HG03066 (cell line): ENCODE data around the gene TXNRD1.
"Not testable (repeated sequence)": the region's sequence is repeated elsewhere in the genome, so short reads cannot be mapped to it uniquely, and the experiment has no call there.

ENCODE experiments used
- ATAC-seq: cut with Tn5 transposase; IDR thresholded peaks from one replicate; pipeline ENCODE4 v1.9.1; 2021; ENCODE audit warnings: low read depth; ENCODE audit not compliant: unreplicated experiment

The TXNRD1 gene

DNA sequence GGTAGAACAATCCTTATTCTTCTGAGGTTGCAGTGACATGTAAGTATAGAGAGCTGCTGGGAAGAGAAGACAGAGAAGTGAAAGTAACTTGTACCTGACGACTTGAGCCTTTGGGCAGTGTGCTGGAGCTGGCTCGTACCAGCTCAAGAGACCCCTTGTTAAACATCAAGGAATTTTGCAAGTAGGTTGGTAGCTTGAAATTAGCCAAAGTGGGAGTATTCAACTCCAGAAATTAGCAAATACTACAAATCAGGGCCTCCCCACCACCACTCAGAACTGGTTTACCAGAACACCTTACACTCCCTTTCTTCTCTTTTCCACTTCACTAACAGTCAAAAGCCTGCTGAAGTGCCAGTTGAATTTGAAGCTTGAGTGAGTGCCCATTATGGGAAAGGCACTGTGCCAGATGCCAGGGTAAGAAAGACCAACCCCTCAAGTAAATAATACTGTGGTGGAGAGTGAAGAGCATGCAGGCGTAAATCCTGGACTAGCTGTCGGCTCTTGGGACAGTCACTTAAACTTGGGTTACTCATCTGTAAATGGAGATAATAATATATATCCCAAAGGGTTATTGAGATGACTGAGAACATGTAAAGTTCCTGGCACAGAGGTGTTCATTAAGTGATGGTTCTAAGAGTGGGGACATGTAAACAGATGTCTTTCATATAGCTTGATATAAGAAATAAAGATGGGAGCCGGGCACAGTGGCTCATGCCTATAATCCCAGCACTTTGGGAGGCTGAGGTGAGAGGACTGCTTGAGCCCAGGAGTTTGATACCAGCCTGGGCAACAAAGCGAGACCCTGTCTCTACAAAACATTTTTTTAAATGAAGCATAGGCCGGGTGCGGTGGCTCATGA lies 60.9 kb downstream of the TXNRD1 start:
- ATAC-seq: peak; percentile 72

DNA sequence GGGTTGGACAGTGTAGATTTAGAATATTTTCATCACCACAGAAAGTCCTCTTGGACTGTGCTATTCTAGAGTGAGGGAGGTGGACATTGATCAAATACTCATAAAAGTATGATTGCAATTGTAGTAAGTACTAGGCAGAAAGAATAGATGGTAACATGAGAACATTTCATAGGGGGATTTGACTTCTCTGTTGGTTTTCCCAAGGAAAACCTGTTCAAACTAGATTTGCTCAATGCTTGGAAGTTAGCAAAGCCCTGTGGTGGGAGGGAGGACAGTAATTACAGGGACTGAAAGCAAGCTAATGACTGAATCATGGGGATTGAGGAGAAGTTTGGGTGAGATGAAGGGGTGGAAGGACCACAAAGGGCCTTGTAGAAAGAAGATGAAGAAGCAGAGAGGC lies 63.6 kb downstream of the TXNRD1 start:
- ATAC-seq: no peak

- no peak for ATAC-seq
These were observed 64.5 kb downstream of the TXNRD1 start for GRCh38 chr12:104280111-104280510.

- ATAC-seq: no peak
These were observed 65.3 kb downstream of the TXNRD1 start for GRCh38 chr12:104280717-104281458.

GRCh38 chr12:104281636-104282035 lies 66.1 kb downstream of the TXNRD1 start:
- ATAC-seq: no peak

- ATAC-seq: no peak
These were observed 66.5 kb downstream of the TXNRD1 start for GRCh38 chr12:104282109-104282508.

DNA sequence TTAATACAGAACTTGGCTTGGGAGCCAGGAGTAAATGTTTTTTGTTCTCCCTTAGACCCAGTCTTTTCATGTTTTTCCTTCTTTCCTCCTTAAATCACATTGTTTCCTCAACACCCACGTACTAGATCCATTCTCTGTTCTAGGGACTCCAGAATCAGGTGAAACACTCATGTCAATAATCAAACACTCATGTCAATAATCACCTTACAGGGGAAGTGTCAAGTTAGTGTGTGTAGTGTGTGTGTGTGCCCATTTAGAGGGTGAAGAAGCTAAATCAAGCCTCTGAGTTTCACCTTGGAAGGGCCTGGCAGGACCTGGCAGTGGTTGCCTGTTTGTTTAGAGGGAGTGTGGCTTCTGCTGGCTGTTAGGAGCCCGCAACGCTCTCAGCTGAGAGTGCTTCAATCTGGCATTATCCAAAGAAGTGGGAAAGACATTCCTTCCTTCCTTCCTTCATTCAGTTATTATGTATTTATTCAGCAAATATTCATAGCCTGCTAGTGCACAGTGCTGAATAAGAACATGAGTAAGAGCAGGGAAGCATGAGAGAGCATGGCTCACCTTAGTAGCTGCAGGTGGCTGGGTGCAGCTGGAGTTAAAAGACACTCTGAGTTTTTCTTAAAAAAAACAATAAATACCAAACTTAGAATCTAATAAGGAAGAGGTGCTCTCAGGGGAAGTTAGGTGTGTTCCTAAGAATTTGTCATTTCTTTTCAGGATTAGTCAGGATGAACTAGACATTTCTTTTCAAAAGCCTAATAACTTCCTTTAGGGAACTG lies 70.3 kb downstream of the TXNRD1 start:
- ATAC-seq: no peak

DNA sequence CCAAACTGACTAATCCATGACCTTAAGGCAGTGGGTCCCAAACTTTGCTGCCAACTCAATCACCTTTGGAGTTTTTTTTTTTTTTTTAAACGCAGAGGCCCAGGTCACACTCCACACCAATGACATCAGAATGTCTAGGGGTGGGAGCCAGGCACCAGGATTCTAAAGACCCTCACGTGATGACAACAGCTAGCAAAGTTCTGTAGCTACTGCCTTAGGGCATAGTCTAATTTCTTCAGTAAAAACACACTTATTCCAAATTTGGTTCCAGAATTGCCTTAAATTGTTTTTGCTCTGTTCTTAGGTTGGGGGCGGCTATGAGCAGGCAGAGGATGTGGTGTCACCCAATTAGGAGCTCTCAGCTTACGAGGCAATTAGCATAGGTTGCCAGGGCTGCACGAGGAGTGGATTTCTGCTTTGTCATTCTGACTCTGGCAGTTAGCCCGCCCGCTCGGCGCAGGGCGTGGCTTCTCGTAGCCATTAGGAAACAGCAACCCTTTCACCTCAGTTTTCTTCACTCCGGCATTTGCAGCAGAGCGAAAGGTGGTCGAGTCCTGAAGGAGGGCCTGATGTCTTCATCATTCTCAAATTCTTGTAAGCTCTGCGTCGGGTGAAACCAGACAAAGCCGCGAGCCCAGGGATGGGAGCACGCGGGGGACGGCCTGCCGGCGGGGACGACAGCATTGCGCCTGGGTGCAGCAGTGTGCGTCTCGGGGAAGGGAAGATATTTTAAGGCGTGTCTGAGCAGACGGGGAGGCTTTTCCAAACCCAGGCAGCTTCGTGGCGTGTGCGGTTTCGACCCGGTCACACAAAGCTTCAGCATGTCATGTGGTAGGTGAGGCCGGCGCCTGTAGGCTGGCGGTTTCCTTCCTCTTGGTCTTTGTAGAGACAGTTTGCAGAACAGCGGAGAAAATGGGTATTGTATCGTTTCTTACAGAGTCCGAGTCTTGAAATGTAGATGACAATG lies 71.2 kb downstream of the TXNRD1 start:
- ATAC-seq: peak; percentile 83

GRCh38 chr12:104288635-104289274 lies 73.2 kb downstream of the TXNRD1 start:
- ATAC-seq: peak; percentile 47

GRCh38 chr12:104290320-104290719 lies 74.7 kb downstream of the TXNRD1 start:
- no peak for ATAC-seq

- ATAC-seq: no peak
These were observed 75.3 kb downstream of the TXNRD1 start for GRCh38 chr12:104290855-104291254.

- no peak for ATAC-seq
These were observed 76.4 kb downstream of the TXNRD1 start for GRCh38 chr12:104291867-104292524.

DNA sequence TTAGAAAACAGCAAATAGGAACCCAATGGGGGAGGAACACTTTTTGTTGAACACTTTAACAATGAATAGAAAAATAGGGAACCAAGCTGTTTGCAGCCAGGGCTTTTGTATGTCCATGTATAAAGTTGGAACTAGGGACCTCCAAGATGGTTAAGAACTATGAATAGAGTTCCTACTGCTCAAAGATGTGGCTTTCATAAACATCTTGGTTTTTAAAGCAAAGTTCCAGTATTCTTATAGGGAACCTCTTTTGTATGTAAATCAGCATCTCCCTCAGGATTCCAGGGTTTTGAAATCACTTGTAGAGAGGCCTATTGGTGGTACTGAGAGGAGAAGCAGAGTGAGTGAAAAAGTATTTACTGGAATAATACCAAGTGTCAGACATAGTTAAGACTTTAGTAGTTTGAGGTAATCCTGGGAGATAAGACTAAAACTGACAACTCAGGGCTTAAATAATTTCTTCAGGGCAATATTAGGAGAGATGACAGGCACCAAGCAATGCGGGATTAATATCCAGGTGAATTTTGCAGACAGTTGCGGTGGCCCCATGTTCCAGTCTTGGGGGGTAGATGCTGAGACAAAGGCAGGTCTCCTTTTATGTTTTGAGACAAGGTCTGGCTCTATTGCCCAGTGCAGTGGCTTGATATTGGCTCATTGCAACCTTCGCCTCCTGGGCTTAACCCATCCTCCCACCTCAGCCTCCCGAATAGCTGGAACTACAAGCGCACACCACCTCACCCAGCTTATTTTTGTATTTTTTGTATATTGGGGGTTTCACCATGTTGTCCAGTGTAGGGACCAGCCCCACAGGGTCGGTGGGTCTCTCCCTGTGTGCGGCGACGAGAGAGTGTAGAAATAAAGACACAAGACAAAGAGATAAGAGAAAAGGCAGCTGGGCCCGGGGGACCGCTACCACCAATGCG lies 77.6 kb downstream of the TXNRD1 start:
- ATAC-seq: no peak

DNA sequence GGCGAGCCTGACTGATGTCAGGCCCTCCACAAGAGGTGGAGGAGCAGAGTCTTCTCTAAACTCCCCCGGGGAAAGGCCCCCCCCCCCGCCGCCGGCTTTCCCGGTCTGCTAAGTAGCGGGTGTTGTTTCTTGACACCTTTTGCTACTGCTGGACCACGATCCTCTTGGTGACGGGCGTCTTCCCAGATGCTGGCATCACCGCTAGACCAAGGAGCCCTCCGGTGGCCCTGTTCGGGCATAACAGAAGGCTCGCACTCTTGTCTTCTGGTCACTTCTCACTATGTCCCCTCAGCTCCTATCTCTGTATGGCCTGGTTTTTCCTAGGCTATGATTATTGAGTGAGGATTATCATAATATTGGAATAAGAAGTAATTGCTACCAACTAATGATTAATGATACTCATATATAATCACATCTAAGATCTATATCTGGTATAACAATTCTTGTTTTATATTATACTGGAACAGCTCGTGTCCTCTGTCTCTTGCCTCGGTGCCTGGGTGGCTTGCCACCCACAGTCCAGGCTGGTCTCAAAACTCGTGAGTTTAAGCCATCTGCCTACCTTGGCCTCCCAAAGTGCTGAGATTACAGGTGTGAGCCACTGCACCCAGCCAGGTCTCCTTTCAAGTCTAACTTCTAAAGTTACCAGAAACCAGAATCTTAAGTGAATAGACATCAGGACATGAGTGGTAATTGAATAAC lies 78.7 kb downstream of the TXNRD1 start:
- not testable (repeated sequence) for ATAC-seq

DNA sequence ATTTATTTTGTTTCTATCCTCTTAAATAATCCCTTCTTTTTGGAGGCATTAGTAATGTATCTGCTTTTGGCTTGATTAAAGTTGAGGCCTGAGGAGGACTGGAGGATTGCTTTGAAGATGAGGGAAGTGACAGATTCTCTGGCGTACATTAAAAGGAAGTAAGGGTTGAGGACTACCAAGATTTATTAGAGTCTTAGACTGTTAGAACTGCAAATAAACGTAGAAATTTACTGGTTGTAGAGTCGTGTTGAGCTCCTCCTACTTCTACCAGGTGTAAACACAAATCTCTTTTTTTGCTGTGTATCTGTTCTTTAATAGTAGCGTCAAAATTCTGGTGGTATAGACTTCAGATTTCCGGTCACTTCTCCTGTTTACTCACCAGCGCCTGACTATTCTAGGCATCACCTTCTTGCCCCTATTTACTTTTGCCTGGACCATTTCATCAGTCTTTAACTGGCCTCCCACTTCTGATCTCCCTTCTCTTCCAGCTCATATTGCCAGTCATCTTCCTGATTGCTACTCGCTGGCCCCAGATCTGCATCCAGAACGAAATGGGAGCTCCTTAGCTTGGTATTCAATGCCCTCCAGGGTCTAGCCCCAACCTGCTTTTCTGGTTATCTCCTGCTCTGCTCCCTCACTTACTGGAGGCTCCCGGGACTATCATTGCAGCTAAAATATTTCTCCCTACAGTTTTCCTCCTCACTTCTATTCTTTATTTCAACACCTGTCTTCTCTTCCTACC lies 79.5 kb downstream of the TXNRD1 start:
- no peak for ATAC-seq

GRCh38 chr12:104295954-104296353 lies 80.4 kb downstream of the TXNRD1 start:
- no peak for ATAC-seq

GRCh38 chr12:104296718-104297117 lies 81.1 kb downstream of the TXNRD1 start:
- ATAC-seq: no peak
